Skeletal muscle tissue (tissue), 4 donors: Measurements from ENCODE around the gene ETNPPL. TPM values are rescaled to one million over a fixed set of nuclear protein-coding genes. Genes with fewer than 3 reads are reported as not detected.

Experiments used
- H3K27ac ChIP-seq: one replicate; pipeline ENCODE4 v1.7.0; 2013; ENCODE audit warnings: mild to moderate bottlenecking, low read depth, low read length, inconsistent platforms
- H3K27me3 ChIP-seq, 3 donors: one replicate each; pipeline ENCODE4 v1.7.0; 2013; ENCODE audit warnings: low read length in 3 of 3; ENCODE audit not compliant: control insufficient read depth in 3 of 3, insufficient read depth in 3 of 3
- H3K36me3 ChIP-seq, 3 donors: one replicate each; pipeline ENCODE4 v1.7.0; 2013; ENCODE audit warnings: low read length in 3 of 3; ENCODE audit not compliant: control insufficient read depth in 3 of 3, insufficient read depth in 3 of 3
- H3K4me1 ChIP-seq, 3 donors: one replicate each; pipeline ENCODE4 v1.7.0; 2013; ENCODE audit warnings: low read length in 3 of 3, mild to moderate bottlenecking in 3 of 3; ENCODE audit not compliant: control insufficient read depth in 3 of 3, insufficient read depth in 3 of 3
- H3K4me3 ChIP-seq, 3 donors: one replicate each; pipeline ENCODE4 v1.7.0; 2013; ENCODE audit warnings: low read length in 3 of 3
- H3K9ac ChIP-seq, 3 donors: one replicate each; pipeline ENCODE4 v1.7.0; 2013; ENCODE audit warnings: low read length in 3 of 3, mild to moderate bottlenecking in 3 of 3, moderate library complexity in 2 of 3, low read depth in 1 of 3
- H3K9me3 ChIP-seq, 3 donors: one replicate each; pipeline ENCODE4 v1.7.0; 2013; ENCODE audit warnings: low read length in 3 of 3; ENCODE audit not compliant: control insufficient read depth in 3 of 3
- total RNA-seq: library from RNA; depleted of rRNA; stranded (reverse); fragments of >200 nt; gene quantifications from one replicate; pipeline ENCODE4 v1.2.3, GENCODE V29; 2014
- donor health status: Osteomylitis.

The ETNPPL gene
- total RNA-seq, 1 donor from 2014 or later, result not detected

DNA sequence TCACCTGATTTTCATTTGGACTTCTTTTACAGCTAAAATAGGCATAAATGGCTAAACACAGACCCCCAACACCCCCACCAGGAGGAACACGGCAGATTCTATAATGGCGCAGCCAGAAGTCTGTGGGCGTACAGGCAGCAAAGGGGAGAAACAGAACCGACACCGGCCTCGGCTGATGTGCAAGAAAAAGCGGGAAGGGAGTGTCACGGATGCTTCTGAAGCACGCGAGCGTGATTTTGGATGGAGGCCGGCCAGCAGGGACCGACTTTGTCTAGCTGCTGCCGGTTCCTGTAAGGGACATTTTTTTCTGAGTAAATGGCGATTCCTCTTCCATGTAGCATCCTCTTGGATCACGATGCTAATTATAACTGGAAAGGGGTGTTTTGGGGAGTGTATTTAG, 24.9 kb upstream of the ETNPPL start:
- H3K36me3 ChIP-seq, result no peaks in the 10 kb centered on the region
- no peak overlapping the region for H3K4me3 ChIP-seq
- H3K9ac ChIP-seq, result no peak overlapping the region
- no peaks in the 10 kb centered on the region for H3K27me3 ChIP-seq
- H3K27ac ChIP-seq, result no peak overlapping the region
- no peaks in the 10 kb centered on the region for H3K9me3 ChIP-seq
- no peaks in the 10 kb centered on the region for H3K4me1 ChIP-seq

- Histone ChIP-seq H3K4me3 (no peak overlapping the region), H3K9ac (no peak overlapping the region), H3K27ac (no peak overlapping the region), H3K36me3 (no peaks in the 10 kb centered on the region), H3K9me3 (no peaks in the 10 kb centered on the region), H3K4me1 (no peaks in the 10 kb centered on the region), H3K27me3 (no peaks in the 10 kb centered on the region)
Measured at GRCh38 chr4:108787106-108787505, 24.3 kb upstream of the ETNPPL start.

- no peaks in the 10 kb centered on the region for H3K36me3 ChIP-seq
- H3K27me3 ChIP-seq, result no peaks in the 10 kb centered on the region
- H3K9ac ChIP-seq, result no peak overlapping the region
- H3K4me1 ChIP-seq, result no peaks in the 10 kb centered on the region
- no peak overlapping the region for H3K27ac ChIP-seq
- H3K9me3 ChIP-seq, result no peaks in the 10 kb centered on the region
- H3K4me3 ChIP-seq, result no peak overlapping the region
Measured at GRCh38 chr4:108786351-108786750, 23.5 kb upstream of the ETNPPL start.

GRCh38 chr4:108783665-108784463, 21.0 kb upstream of the ETNPPL start:
- Histone ChIP-seq H3K9me3 (no peaks in the 10 kb centered on the region), H3K9ac (no peak overlapping the region), H3K27ac (no peak overlapping the region), H3K4me1 (no peaks in the 10 kb centered on the region), H3K36me3 (no peaks in the 10 kb centered on the region), H3K4me3 (no peak overlapping the region), H3K27me3 (no peaks in the 10 kb centered on the region)

DNA sequence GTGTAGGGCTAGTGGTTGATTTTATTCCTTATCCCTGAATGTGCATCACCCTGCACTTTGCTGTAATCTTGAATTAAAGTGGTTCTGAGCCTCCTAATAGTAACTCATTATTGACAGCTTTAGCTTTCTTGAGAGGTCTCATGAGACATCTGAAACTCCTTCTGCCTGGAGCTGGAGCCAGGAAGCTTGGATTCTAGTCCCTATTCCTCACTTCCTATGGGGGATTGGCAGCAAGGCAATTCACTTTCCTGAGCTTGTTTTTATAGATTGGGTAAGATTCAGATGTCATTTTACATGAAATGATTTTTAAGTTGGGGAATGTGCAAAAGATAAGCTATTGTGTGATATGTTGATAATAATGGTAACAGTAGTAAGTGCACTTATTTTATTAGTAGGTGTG, 17.1 kb upstream of the ETNPPL start:
- no peak overlapping the region for H3K27ac ChIP-seq
- no peaks in the 10 kb centered on the region for H3K36me3 ChIP-seq
- H3K4me3 ChIP-seq, result no peak overlapping the region
- peaks cover 0 to 2% (median 0%) of the 10 kb centered on the region in 3 donors for H3K4me1 ChIP-seq
- no peak overlapping the region for H3K9ac ChIP-seq
- no peaks in the 10 kb centered on the region for H3K9me3 ChIP-seq
- H3K27me3 ChIP-seq, result no peaks in the 10 kb centered on the region

DNA sequence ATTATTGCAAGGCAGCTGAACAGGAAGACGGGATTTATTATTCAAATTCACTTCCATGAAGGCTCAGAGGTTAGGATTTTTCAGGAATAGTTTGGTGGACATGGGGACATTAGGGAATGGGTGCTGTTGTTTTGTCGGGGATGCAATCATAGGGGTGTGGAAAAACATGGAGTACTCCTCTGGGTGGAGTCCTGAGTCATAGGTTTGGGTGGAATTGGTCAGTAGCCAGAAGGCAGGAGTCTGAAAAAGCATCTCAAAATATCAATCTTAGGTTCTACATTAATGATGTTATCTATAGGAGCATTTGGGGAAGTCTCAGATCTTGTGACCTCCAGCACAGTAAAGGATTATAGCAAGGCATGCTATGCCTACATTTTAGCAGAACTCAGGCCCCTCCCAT, 14.5 kb upstream of the ETNPPL start:
- Histone ChIP-seq H3K4me3 (no peak overlapping the region), H3K36me3 (no peaks in the 10 kb centered on the region), H3K9ac (no peak overlapping the region), H3K27ac (no peak overlapping the region), H3K9me3 (no peaks in the 10 kb centered on the region), H3K4me1 (peaks cover 0 to 4% (median 0%) of the 10 kb centered on the region in 3 donors), H3K27me3 (no peaks in the 10 kb centered on the region)

- H3K27ac ChIP-seq, result no peak overlapping the region
- no peaks in the 10 kb centered on the region for H3K9me3 ChIP-seq
- peaks cover 0 to 4% (median 0%) of the 10 kb centered on the region in 3 donors for H3K4me1 ChIP-seq
- H3K27me3 ChIP-seq, result no peaks in the 10 kb centered on the region
- no peaks in the 10 kb centered on the region for H3K36me3 ChIP-seq
- H3K4me3 ChIP-seq, result no peak overlapping the region
- no peak overlapping the region for H3K9ac ChIP-seq
Measured at GRCh38 chr4:108775921-108776320, 13.1 kb upstream of the ETNPPL start.

- H3K4me1 ChIP-seq, result peaks cover 0 to 4% (median 0%) of the 10 kb centered on the region in 3 donors
- no peak overlapping the region for H3K9ac ChIP-seq
- no peak overlapping the region for H3K4me3 ChIP-seq
- H3K27ac ChIP-seq, result no peak overlapping the region
- no peaks in the 10 kb centered on the region for H3K9me3 ChIP-seq
- no peaks in the 10 kb centered on the region for H3K27me3 ChIP-seq
- H3K36me3 ChIP-seq, result no peaks in the 10 kb centered on the region
Measured at GRCh38 chr4:108774809-108775530, 12.1 kb upstream of the ETNPPL start.

DNA sequence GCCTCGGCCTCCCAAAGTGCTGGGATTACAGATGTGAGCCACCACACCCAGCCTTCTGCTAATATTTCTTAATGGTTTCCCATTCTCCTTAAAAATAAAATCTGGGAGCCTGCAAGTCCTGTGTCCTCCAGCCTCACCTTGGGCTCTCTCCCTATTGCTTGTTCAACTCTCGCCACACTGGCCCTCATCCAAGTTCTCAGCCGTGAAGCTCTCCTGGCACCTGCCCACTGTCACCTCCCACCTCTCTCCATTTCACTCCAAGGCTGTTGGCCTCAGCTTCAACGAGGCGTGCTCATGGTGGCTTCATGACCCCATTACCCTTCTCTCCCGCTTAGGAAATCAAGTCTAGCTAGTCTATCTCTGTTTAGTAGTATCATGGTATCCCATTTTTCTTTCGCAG, 9.5 kb upstream of the ETNPPL start:
- Histone ChIP-seq H3K9me3 (no peaks in the 10 kb centered on the region), H3K4me1 (peaks cover 0 to 4% (median 0%) of the 10 kb centered on the region in 3 donors), H3K4me3 (no peak overlapping the region), H3K9ac (no peak overlapping the region), H3K27me3 (no peaks in the 10 kb centered on the region), H3K36me3 (no peaks in the 10 kb centered on the region), H3K27ac (no peak overlapping the region)

DNA sequence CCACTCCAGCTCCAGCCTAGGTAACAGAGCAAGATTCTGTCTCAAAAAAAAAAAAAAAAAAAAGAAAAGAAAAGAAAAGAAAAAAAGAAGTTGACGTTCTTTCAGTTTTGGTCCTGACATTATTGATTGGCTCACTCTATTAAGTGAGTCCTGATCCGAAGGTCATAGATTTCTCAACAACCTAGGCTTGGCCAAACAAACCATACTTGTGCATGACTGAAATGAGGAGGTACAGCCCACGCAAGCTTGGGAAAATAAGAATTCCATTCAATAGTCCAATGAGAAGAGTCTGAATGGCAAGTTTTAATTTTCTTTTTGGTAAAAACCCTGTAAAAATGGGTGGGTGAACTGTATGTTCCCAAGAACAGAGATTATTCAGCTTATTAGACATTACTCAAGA, 3.2 kb upstream of the ETNPPL start:
- Histone ChIP-seq H3K36me3 (no peaks in the 10 kb centered on the region), H3K9ac (no peak overlapping the region), H3K9me3 (no peaks in the 10 kb centered on the region), H3K27me3 (peaks cover 0 to 9% (median 0%) of the 10 kb centered on the region in 3 donors), H3K4me1 (peaks cover 0 to 12% (median 8%) of the 10 kb centered on the region in 3 donors), H3K4me3 (no peak overlapping the region), H3K27ac (no peak overlapping the region)
